ENCODE results near the gene SEL1L.

- TF ChIP-seq CTCF (IDR thresholded peaks at IDR 0.05) (no peak), SREBF2 (IDR thresholded peaks at IDR 0.05) (no peak), POLR2A (IDR thresholded peaks at IDR 0.05; ENCODE audit: low read length) (no peak), MYC (IDR thresholded peaks at IDR 0.05; ENCODE audit: borderline replicate concordance, low read length) (no peak), TP53 (CRISPR knock-in tag; IDR thresholded peaks at IDR 0.05) (no peak), EP300 (IDR thresholded peaks at IDR 0.05) (no peak), RFX5 (IDR thresholded peaks at IDR 0.05) (no peak), HMGXB4 (CRISPR knock-in tag; IDR thresholded peaks at IDR 0.05; ENCODE audit: borderline replicate concordance) (no peak), RAD21 (conservative IDR thresholded peaks at IDR 0.05 in 1 of 2, IDR thresholded peaks at IDR 0.05 in 1 of 2) (no peak), CHD2 (IDR thresholded peaks at IDR 0.05; ENCODE audit: low read length, partially characterized antibody) (no peak)
- TF ChIP-seq, protein P1, sequence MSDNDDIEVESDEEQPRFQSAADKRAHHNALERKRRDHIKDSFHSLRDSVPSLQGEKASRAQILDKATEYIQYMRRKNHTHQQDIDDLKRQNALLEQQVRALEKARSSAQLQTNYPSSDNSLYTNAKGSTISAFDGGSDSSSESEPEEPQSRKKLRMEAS (IDR thresholded peaks at IDR 0.05) = no peak
- TF ChIP-seq, protein P2, sequence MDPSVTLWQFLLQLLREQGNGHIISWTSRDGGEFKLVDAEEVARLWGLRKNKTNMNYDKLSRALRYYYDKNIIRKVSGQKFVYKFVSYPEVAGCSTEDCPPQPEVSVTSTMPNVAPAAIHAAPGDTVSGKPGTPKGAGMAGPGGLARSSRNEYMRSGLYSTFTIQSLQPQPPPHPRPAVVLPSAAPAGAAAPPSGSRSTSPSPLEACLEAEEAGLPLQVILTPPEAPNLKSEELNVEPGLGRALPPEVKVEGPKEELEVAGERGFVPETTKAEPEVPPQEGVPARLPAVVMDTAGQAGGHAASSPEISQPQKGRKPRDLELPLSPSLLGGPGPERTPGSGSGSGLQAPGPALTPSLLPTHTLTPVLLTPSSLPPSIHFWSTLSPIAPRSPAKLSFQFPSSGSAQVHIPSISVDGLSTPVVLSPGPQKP (IDR thresholded peaks at IDR 0.05; ENCODE audit: low read depth, low read length) = no peak
Measured at GRCh38 chr14:81561084-81561775, 27.6 kb upstream of the SEL1L start.
